Stimulated activated effector memory CD8-positive, alpha-beta T cell treated with anti-CD3 and anti-CD28 coated beads, Interleukin-12 subunit alpha, Interleukin-12 subunit beta, amount 100 ng/mL, for 72 hours (primary cell): ENCODE measurements around the gene ZDHHC19.
"Not testable (repeated sequence)": the region's sequence is repeated elsewhere in the genome, so short reads cannot be mapped to it uniquely, and the experiment has no call there.

Experiments
- ATAC-seq: fragments of 150-1000 bp; cut with Tn5 transposase; 2 replicates; pipeline ENCODE4 v1.10.0; 2021
- DNase-seq, 2 donors: peaks; one replicate each; pipeline ENCODE4 v3.0.0; 2021 to 2022; ENCODE audit warnings: low spot score in 2 of 2
- H3K27ac Mint-ChIP-seq: one replicate; pipeline ENCODE4 v1.8.0; 2022; ENCODE audit warnings: mild to moderate bottlenecking, mixed read lengths
- H3K36me3 Mint-ChIP-seq: one replicate; pipeline ENCODE4 v1.8.0; 2022; ENCODE audit warnings: mild to moderate bottlenecking, mixed read lengths
- H3K4me1 Mint-ChIP-seq: one replicate; pipeline ENCODE4 v1.8.0; 2022; ENCODE audit warnings: mixed read lengths
- H3K4me3 Mint-ChIP-seq: one replicate; pipeline ENCODE4 v1.8.0; 2022; ENCODE audit warnings: mild to moderate bottlenecking, mixed read lengths
- H3K9me3 Mint-ChIP-seq: one replicate; pipeline ENCODE4 v1.8.0; 2022; ENCODE audit warnings: mixed read lengths

ZDHHC19 gene

DNA sequence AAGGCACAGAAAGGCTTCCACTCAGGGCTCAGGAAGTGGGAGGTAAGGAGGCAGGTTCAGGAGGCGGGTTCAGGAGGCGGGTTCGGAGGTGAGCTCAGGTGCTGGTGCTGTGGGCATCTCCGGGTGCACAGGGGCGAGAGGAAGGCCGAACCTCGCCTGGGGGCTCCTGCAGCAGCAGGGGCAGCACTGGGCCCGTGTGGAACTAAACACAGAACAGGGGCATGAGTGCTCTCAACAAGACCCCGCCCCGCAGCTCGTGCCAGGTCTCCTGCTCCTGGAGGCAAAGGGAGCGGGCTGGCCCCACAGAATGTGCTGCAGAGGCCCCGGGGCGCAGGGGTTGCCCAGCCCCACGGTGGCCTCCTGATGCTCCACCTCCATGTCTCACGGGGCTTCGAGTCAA, 13.7 kb downstream of the ZDHHC19 start:
- H3K36me3 Mint-ChIP-seq: peaks cover 5% of the 10 kb centered on the region
- H3K27ac Mint-ChIP-seq: no peak overlapping the region
- DNase-seq (no peak), ATAC-seq (no peak)
- no peaks in the 10 kb centered on the region for H3K9me3 Mint-ChIP-seq
- H3K4me3 Mint-ChIP-seq: no peak overlapping the region
- peaks cover 34% of the 10 kb centered on the region for H3K4me1 Mint-ChIP-seq

DNA sequence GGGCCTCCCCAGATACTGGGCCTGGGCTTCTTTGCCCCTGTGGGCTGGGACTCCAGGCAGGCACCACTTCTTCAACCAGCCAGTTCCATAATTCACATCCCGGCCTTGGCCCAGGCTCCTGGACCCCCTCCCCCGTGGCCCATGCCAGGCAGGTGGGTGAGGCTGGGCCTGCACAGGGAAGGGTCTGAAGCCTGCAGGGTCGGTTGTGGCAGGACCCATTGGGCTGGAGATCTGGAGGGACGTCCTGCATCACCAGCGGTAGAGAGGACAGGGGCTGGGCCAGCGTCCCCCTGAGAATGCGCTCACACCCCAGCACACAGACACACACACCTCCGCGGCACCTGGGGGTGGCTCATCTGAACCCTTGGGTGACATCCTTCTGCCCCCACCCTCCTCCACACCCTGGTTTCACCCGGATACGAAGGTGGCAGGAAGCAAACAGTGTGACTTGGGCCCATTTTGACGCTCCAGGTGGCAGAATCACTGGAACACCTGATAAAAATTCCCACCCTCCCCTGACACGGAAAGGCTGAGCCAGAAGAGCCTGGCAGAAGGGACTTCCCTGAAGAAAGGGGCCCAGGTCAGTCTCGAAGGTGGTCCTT, 15.4 kb downstream of the ZDHHC19 start:
- H3K4me3 Mint-ChIP-seq: no peak overlapping the region
- peaks cover 41% of the 10 kb centered on the region for H3K4me1 Mint-ChIP-seq
- no peak for DNase-seq
- peak overlapping the region; percentile 64 for H3K27ac Mint-ChIP-seq
- H3K36me3 Mint-ChIP-seq: peaks cover 5% of the 10 kb centered on the region
- H3K9me3 Mint-ChIP-seq: no peaks in the 10 kb centered on the region
- no peak for ATAC-seq

DNA sequence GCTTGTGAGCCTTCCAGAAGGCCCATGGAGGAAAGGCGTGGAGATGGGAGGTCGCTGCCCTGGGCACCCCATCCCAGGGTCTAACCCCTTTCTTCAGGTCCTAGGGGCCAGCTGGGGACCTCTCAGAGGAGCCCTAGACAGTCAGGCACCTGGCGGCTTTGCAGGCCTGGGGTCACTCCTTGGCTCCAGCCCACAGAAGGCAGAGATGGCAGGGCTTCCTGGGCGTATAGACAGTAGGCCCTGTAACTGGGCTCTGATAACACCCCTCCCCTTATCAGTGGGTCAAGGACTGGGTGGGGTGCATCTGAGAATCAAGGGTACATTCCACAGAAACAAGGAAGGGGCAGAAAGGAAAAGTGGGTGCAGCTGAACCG, 16.7 kb downstream of the ZDHHC19 start:
- DNase-seq (no peak), ATAC-seq (no peak)
- Mint-ChIP-seq H3K9me3 (no peaks in the 10 kb centered on the region), H3K27ac (peak overlapping the region; percentile 64), H3K4me3 (no peak overlapping the region), H3K36me3 (peaks cover 5% of the 10 kb centered on the region), H3K4me1 (peaks cover 41% of the 10 kb centered on the region)

DNA sequence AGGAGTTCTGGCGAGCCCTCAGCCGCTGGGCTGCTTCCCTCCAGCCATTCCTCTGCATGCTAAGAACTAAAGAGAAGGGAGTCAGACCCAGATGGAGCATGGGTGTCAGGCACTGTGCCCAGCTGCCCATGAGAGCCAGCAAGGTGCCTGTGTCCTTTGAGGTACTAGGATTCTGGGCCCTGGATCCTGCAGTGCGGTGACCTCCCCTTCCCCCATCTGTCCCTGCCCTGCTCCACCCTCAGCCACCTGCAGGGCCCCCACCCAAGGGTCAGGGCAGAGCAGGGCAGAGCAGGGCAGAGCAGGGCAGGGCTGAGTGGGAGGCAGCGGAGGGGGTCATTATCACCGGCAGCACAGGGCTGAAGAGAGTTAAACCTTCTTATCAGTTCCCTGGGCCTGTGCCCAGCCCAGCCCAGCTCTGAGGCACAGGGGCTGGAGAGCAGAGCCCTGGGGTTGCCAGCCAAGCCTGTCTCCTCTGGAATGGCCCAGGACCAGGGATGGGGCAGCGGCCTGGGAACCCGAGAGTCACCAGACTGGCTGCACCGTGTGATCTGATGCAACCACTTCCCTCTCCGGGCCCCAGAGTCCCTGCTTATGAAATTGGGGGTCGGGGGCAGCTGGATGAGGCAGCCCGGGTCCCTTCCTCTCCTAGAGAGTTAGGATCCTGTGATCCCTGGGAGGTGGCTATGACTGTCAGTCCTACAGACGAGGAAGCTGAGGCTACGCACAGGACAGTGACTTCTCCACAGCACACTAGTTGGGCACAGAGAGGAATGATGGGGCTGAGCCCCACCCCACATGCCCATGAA, 17.3 kb downstream of the ZDHHC19 start:
- peaks cover 41% of the 10 kb centered on the region for H3K4me1 Mint-ChIP-seq
- H3K36me3 Mint-ChIP-seq: no peaks in the 10 kb centered on the region
- no peak overlapping the region for H3K4me3 Mint-ChIP-seq
- H3K27ac Mint-ChIP-seq: peak overlapping the region; percentile 100
- ATAC-seq: no peak
- no peak for DNase-seq
- H3K9me3 Mint-ChIP-seq: no peaks in the 10 kb centered on the region

DNA sequence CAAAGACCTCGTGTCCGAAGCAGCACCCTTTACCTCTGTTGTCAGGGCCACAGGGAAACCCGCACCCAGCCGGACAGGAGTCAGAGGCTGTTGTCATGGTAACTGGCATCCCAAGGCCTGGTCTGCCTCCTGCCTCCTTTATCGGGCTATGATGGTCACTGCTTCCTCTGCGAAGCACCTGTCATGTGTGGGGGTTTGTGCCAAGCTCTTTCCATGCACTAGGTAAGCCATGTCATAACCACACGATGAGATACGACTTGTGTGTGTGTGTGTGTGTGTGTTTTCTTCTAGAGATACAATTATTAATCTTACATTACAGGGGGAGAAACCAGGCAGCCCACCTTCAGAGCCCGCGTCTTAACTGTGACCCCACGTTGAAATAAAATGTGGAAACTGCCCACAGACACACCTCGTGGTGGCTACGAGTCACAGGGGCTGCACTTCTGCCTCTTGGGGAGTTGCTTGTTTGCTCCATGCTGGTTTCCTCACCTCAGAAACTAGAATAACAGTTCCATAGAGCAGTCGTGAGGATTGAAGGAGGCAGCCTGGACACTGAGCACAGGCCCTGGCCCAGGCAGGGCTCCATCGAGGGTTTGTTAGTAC, 18.0 kb downstream of the ZDHHC19 start:
- DNase-seq: no peak
- no peaks in the 10 kb centered on the region for H3K36me3 Mint-ChIP-seq
- no peak for ATAC-seq
- peaks cover 41% of the 10 kb centered on the region for H3K4me1 Mint-ChIP-seq
- peak overlapping the region; percentile 79 for H3K4me3 Mint-ChIP-seq
- H3K27ac Mint-ChIP-seq: peak overlapping the region; percentile 100
- no peaks in the 10 kb centered on the region for H3K9me3 Mint-ChIP-seq

DNA sequence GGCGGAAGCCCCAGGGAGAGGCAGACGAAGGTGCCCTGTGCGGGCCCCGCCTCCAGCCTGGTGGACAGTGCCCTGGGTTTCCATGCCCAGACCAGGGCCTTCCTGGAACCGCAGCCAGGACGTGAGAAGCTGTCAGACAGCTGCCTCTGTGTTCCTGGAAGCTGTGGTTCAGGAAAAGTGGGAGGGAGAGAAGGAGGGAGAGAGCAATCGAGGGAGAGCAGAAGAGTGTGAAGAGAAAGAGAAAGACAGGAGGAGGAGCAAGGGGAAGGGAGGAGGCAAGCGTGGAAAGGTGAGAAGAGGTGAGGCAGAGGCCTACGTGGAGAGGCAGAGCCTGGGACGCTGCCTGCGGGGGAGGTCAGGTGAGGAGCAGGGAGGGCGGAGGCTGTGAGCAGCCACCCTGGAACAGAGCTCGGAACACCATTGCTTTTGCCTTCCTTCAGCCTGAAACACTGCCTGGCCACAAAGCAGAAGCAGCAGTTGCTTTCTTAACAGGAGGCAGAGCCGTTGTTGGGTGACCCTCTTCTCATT, 18.6 kb downstream of the ZDHHC19 start:
- H3K36me3 Mint-ChIP-seq: no peaks in the 10 kb centered on the region
- DNase-seq (no peak), ATAC-seq (peak; percentile 9)
- no peaks in the 10 kb centered on the region for H3K9me3 Mint-ChIP-seq
- peaks cover 41% of the 10 kb centered on the region for H3K4me1 Mint-ChIP-seq
- H3K4me3 Mint-ChIP-seq: peak overlapping the region; percentile 79
- peak overlapping the region; percentile 100 for H3K27ac Mint-ChIP-seq

DNA sequence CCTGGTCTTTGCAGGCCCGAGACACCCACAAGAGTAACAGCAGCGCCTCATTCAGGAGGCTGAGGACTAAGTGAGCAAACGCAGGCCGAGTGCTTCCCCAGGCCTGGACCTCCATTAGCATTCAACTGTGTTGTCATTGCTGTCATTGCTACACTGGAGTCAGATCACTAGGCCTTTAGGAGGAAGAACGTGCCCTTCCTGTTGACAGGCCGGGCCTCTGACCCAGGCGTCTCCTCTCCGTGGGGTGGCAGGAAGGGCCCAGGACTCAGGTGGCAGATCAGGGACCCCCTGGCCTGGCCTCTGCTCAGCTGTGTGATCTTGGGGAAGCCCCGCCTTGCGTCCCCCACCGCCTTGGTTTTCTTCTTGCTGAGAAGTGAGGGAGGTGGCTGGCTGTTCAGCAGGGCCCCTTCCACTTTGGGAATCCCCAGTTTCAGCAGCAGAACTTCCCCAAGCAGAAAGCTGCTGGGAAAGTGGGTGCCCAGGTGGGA, 19.1 kb downstream of the ZDHHC19 start:
- ATAC-seq (peak; percentile 76), DNase-seq (peak; percentile 44 to 86)

DNA sequence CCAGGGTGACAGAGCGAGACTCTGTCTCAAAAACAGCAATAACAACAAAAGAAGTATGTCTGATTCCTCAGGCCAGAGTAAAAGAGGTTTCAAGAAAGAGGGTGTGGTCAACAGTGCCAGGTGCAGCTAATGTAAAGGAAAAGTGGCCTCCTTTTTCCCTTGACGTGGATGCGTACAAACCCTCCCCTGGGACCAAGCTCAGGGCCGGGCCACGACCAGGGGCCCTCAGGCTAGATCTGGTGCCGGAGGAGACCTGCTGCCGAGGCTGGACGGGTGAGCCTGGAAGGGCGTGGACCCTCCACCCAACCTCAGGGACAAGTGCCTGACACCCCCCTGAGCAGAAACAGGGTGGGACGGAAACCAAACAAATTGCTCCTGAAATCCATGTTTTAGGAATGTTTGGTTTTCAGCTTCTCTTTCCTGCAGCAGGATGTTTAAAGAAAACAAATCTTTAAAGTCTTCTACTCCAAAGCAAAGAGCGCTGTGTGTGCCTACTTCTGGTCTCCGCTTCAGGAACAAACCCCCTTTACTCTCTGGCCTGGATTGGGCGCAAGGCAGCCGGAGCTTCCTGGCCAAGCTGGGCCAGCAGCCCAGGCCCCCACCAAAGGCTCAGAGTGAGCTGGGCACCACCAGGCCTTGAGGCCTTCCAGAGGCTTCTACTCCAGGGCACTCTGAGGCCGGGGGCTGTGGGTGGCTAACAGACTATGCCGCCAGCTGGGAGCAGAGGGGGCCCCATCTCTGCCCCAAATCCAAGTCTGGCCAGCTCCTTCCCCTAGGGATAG, 21.4 kb downstream of the ZDHHC19 start:
- DNase-seq: no peak
- ATAC-seq: no peak
- H3K9me3 Mint-ChIP-seq: no peaks in the 10 kb centered on the region
- H3K27ac Mint-ChIP-seq: no peak overlapping the region
- peaks cover 36% of the 10 kb centered on the region for H3K4me1 Mint-ChIP-seq
- H3K36me3 Mint-ChIP-seq: no peaks in the 10 kb centered on the region
- no peak overlapping the region for H3K4me3 Mint-ChIP-seq

More for the DNA sequence above, 19.1 kb downstream of the ZDHHC19 start:
- H3K27ac Mint-ChIP-seq: peak overlapping the region; percentile 100
- no peaks in the 10 kb centered on the region for H3K36me3 Mint-ChIP-seq
- no peaks in the 10 kb centered on the region for H3K9me3 Mint-ChIP-seq
- H3K4me3 Mint-ChIP-seq: peak overlapping the region; percentile 79
- peaks cover 43% of the 10 kb centered on the region for H3K4me1 Mint-ChIP-seq

DNA sequence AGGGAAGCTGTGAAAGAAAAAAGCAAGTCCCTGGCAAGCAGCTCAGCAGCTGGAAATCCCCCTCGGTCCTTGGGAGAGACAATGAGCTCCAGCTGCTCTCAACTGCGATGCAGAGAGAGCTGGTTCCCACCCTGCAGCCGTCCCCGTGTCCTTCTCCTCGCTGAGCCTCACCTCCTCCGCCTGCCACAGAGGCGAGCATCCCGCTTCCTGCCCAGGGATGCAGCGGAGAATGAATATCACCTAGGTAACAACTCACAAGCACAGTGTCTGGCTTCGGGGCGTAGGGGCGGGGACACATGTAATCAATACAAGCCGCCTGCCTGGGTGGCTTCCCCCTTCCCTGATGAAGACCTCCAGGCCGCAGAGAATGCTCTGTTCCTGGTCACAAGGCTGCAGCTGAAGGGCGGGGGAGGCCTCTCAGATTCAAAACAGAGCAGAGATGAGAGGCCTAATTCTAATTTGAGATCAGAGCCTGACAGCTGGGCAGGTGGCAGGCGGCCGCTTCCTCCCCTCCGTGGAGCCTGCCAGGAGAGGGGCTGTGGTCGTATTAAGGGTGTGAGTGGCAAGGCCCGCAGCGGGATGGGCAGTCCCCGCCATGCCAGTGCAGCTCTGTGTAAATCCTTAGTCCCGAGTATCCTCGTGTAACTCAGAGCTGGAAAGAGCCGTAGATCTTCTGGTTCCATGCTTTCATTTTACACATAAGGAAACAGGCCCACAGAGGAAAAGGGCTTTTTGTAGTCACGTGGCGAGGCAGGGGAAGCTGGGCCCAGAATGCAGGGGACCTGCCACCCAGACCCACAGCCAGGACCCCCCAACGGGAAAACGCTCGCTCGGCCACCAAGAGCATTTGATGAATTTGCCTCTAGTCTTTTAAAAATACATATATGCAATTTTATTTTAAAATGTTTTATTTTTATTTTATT, 24.3 kb downstream of the ZDHHC19 start:
- Mint-ChIP-seq H3K4me1 (peaks cover 34% of the 10 kb centered on the region), H3K4me3 (peak overlapping the region; percentile 61), H3K27ac (peak overlapping the region; percentile 78), H3K9me3 (no peaks in the 10 kb centered on the region), H3K36me3 (peaks cover 20% of the 10 kb centered on the region)
- DNase-seq: peak in 1 of 2 donors; percentile 78
- ATAC-seq: no peak

DNA sequence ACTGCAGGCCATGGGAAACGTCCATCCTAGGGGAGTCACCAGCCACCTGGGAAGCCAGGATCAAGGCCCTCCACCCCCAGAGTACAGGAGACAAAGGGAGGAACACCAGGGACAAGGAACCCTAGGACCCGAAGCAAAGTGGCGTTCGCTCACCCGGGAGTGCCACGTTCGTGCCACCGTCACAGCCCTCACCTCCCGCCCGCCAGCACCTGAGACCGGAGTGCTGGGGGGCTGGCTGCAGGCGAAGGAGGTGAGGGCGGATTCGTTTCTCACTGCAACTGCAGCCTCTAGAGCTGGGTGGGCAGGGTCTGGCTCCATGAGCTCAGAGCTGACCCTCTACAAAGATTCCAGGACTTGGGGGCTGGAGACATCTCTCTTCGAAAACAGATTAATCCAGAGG, 26.3 kb downstream of the ZDHHC19 start:
- H3K36me3 Mint-ChIP-seq: peaks cover 24% of the 10 kb centered on the region

DNA sequence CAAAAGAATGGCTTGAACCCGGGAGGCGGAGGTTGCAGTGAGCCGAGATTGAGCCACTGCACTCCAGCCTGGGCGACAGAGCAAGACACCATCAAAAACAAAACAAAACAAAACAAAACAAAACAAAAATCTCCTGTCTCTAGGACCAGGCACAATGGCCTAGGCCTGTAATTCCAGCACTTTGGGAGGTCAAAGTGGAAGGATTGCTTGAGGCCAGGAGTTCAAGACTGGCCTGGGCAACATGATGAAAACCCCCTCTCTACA, 27.1 kb downstream of the ZDHHC19 start:
- H3K4me1 Mint-ChIP-seq: peaks cover 46% of the 10 kb centered on the region
- not testable (repeated sequence) for DNase-seq, ATAC-seq, H3K9me3 Mint-ChIP-seq
- H3K4me3 Mint-ChIP-seq: peak overlapping the region; percentile 73
- peak overlapping the region; percentile 96 for H3K27ac Mint-ChIP-seq
- H3K36me3 Mint-ChIP-seq: peaks cover 28% of the 10 kb centered on the region

More for the DNA sequence above, 26.3 kb downstream of the ZDHHC19 start:
- H3K4me1 Mint-ChIP-seq: peaks cover 38% of the 10 kb centered on the region
- H3K27ac Mint-ChIP-seq: no peak overlapping the region
- ATAC-seq: no peak
- H3K4me3 Mint-ChIP-seq: no peak overlapping the region
- no peak for DNase-seq
- no peaks in the 10 kb centered on the region for H3K9me3 Mint-ChIP-seq

DNA sequence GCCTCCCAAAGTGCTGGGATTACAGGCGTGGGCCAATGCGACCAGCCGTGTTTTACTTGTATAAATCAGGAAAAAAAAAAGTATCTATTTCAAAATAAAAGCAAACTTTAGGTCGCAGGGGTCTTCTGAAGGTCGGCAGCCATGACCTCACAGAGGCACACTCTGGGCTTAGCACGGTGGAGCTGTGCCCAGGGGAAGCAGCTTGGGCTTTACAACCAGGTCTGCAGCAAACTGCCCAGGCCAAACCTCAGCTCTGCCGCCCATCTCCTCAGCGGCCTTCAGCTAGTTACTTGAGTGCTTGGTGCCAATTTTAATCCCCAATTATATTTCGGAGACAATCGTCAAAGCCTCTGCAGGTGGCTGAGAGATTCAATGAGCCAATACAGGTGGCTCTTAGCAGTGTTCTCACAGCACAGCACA, 30.1 kb downstream of the ZDHHC19 start:
- Mint-ChIP-seq H3K4me3 (peak overlapping the region; percentile 73), H3K4me1 (peaks cover 40% of the 10 kb centered on the region), H3K27ac (peak overlapping the region; percentile 96), H3K36me3 (peaks cover 28% of the 10 kb centered on the region), H3K9me3 (no peaks in the 10 kb centered on the region)
- ATAC-seq (no peak), DNase-seq (no peak)

DNA sequence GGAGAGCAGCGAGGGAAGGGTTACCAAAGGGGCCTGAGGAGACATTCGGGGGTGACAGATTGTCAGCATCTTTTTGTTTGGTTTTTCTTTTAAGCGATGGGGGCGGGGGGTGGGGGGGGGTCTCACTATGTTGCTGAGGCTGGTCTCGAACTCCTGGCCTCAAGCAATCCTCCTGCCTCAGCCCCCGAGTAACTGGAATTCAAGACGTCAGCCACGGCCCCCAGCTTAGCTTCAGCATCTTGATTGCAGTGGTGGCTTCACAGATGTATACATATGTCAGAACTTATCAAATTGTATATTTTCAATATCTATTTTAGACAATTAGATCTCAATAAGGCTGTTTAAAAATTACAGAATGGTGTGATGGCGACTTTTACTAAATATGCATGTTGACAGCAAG, 30.9 kb downstream of the ZDHHC19 start:
- Mint-ChIP-seq H3K9me3 (no peaks in the 10 kb centered on the region), H3K4me1 (peaks cover 40% of the 10 kb centered on the region), H3K4me3 (peak overlapping the region; percentile 73), H3K27ac (peak overlapping the region; percentile 96), H3K36me3 (peaks cover 28% of the 10 kb centered on the region)
- ATAC-seq (no peak), DNase-seq (no peak)
